HCT116 (cell line): ENCODE measurements around the gene FBLN7. TPM values are rescaled to one million over a fixed set of nuclear protein-coding genes. Genes with fewer than 3 reads are reported as not detected.

Source experiments
- ATAC-seq: fragments of 200-7000 bp; cut with Tn5 transposase; 2 replicates; pipeline ENCODE4 v1.9.1; 2020; ENCODE audit warnings: mild to moderate bottlenecking, moderate library complexity
- BruUV-seq: library from RNA; stranded (reverse); fragments of 400-500 nt; replicated peaks from 2 replicates; lab custom pipeline; 2021; lab: Mats Ljungman, UMichigan
- CTCF ChIA-PET: fragments of 300-600 bp; sonication (Branson Sonifier 250); formaldehyde crosslinking; loops from one replicate; lab custom pipeline; 2021; ENCODE audit warnings: antibody characterized with exemption; lab: Charles Lee
- POLR2A ChIA-PET: fragments of 300-600, 350-600 bp; sonication (Branson Sonifier 250); formaldehyde crosslinking; loops from one replicate; lab custom pipeline; 2021; ENCODE audit warnings: antibody characterized with exemption; lab: Charles Lee
- RAD21 ChIA-PET, 2 experiments: fragments of 300-600 bp; sonication (Branson Sonifier 250); formaldehyde crosslinking; loops; one replicate each; lab custom pipeline; 2023; ENCODE audit warnings: low total read pairs in 2 of 2; ENCODE audit not compliant: uncharacterized antibody in 2 of 2, unreplicated experiment in 2 of 2, low non-redundant PET in 1 of 2; lab: Charles Lee
- DNase-seq: peaks from one replicate; pipeline ENCODE4 v3.0.0-alpha.2; 2010; ENCODE audit warnings: low read depth, low spot score
- H2AFZ ChIP-seq: fragments of 200-600 bp; shearing (Covaris generic), sonication (generic); 2 replicates; pipeline ENCODE4 v1.6.1; 2017; ENCODE audit warnings: low read depth, mixed run types, mixed read lengths, antibody characterized with exemption, low read length; ENCODE audit not compliant: poor library complexity, severe bottlenecking
- H3K27ac ChIP-seq: 2 replicates; pipeline ENCODE4 v1.5.1; 2012; ENCODE audit warnings: low read depth, low read length
- H3K27me3 ChIP-seq: fragments of 200-600 bp; sonication (generic); 2 replicates; pipeline ENCODE4 v1.6.1; 2016; ENCODE audit warnings: mixed run types, low read length, mixed read lengths; ENCODE audit not compliant: insufficient read depth
- H3K36me3 ChIP-seq, 2 experiments: fragments of 200-500 bp in 1 of 2; fragments of 200-600 bp in 1 of 2; sonication (Bioruptor generic) in 1 of 2; sonication (generic) in 1 of 2; 2 replicates each; pipeline versions ENCODE4 v1.5.1 to v1.6.1; 2014 to 2016; ENCODE audit warnings: low read length in 2 of 2, inconsistent platforms in 1 of 2, mixed read lengths in 1 of 2, mixed run types in 1 of 2; ENCODE audit not compliant: insufficient read depth in 2 of 2, control insufficient read depth in 1 of 2
- H3K4me1 ChIP-seq, 2 experiments: fragments of 200-600 bp in 1 of 2; sonication (generic) in 1 of 2; 2 replicates each; pipeline versions ENCODE4 v1.5.1 to v1.6.1; 2012 to 2017; ENCODE audit warnings: low read length in 2 of 2, inconsistent platforms in 1 of 2, mild to moderate bottlenecking in 1 of 2, mixed read lengths in 1 of 2, mixed run types in 1 of 2, moderate library complexity in 1 of 2; ENCODE audit not compliant: insufficient read depth in 2 of 2, control insufficient read depth in 1 of 2
- H3K4me2 ChIP-seq: fragments of 200-600 bp; sonication (generic); 2 replicates; pipeline ENCODE4 v1.6.1; 2017; ENCODE audit warnings: mixed run types, low read length, mixed read lengths
- H3K4me3 ChIP-seq, 2 experiments: fragments of 200-600 bp in 1 of 2; sonication (generic) in 1 of 2; replicated peaks in 1 of 2; 2 replicates each; pipeline ENCODE4 v1.5.1; 2011 to 2016; ENCODE audit warnings: low read length in 2 of 2, control low read depth in 1 of 2, low read depth in 1 of 2, mild to moderate bottlenecking in 1 of 2, mixed read lengths in 1 of 2, mixed run types in 1 of 2
- H3K79me2 ChIP-seq: fragments of 200-600 bp; sonication (generic); 2 replicates; pipeline ENCODE4 v1.6.1; 2017; ENCODE audit warnings: mild to moderate bottlenecking, mixed run types, low read length, moderate library complexity, mixed read lengths; ENCODE audit not compliant: insufficient read depth
- H3K9ac ChIP-seq: fragments of 200-600 bp; sonication (generic); 2 replicates; pipeline ENCODE4 v1.6.1; 2016; ENCODE audit warnings: low read length, mixed read lengths
- H3K9me2 ChIP-seq: fragments of 200-600 bp; sonication (generic), shearing (Covaris generic); 2 replicates; pipeline ENCODE4 v1.6.1; 2017; ENCODE audit warnings: mixed run types, mild to moderate bottlenecking, moderate library complexity; ENCODE audit not compliant: insufficient read depth
- H3K9me3 ChIP-seq, 2 experiments: fragments of 200-500 bp in 1 of 2; fragments of 200-600 bp in 1 of 2; sonication (Bioruptor generic) in 1 of 2; sonication (generic) in 1 of 2; 2 replicates each; pipeline ENCODE4 v1.6.1; 2014 to 2017; ENCODE audit warnings: low read length in 2 of 2, mixed read lengths in 2 of 2, inconsistent platforms in 1 of 2, low read depth in 1 of 2, mild to moderate bottlenecking in 1 of 2, mixed run types in 1 of 2, moderate library complexity in 1 of 2; ENCODE audit not compliant: control insufficient read depth in 1 of 2, insufficient read depth in 1 of 2
- H4K20me1 ChIP-seq: fragments of 200-600 bp; sonication (generic), shearing (Covaris generic); 2 replicates; pipeline ENCODE4 v1.6.1; 2017; ENCODE audit warnings: mixed run types, mild to moderate bottlenecking, moderate library complexity; ENCODE audit not compliant: insufficient read depth
- ATF3 ChIP-seq: IDR thresholded peaks from 2 replicates; pipeline ENCODE4 v1.6.1; 2012
- CBX3 ChIP-seq: IDR thresholded peaks from 2 replicates; pipeline ENCODE4 v1.6.1; 2012; ENCODE audit warnings: low read depth
- CEBPB ChIP-seq: IDR thresholded peaks from 2 replicates; pipeline ENCODE4 v1.6.1; 2012; ENCODE audit warnings: low read depth
- EGR1 ChIP-seq: IDR thresholded peaks from 2 replicates; pipeline ENCODE4 v1.6.1; 2012; ENCODE audit warnings: low read depth
- EZH2 ChIP-seq: fragments of 200-600 bp; sonication (generic); IDR thresholded peaks from 2 replicates; pipeline ENCODE4 v1.6.1; 2017; ENCODE audit warnings: antibody characterized with exemption, mixed run types
- EZH2phosphoT487 ChIP-seq: fragments of 200-600 bp; IDR thresholded peaks from 2 replicates; pipeline ENCODE4 v1.6.1; 2018; ENCODE audit warnings: antibody characterized with exemption, borderline replicate concordance
- JUND ChIP-seq: IDR thresholded peaks from 2 replicates; pipeline ENCODE4 v1.6.1; 2012
- MAX ChIP-seq: IDR thresholded peaks from 2 replicates; pipeline ENCODE4 v1.6.1; 2012
- POLR2A ChIP-seq: IDR thresholded peaks from 2 replicates; pipeline ENCODE4 v1.7.0; 2011; ENCODE audit warnings: borderline replicate concordance; ENCODE audit not compliant: insufficient read depth, insufficient read length; ENCODE audit errors: extremely low read depth
- RAD21 ChIP-seq: IDR thresholded peaks from 2 replicates; pipeline ENCODE4 v1.6.1; 2012; ENCODE audit warnings: low read depth, mild to moderate bottlenecking
- SIN3A ChIP-seq: IDR thresholded peaks from 2 replicates; pipeline ENCODE4 v1.6.1; 2012; ENCODE audit warnings: low read depth
- SRF ChIP-seq: IDR thresholded peaks from 2 replicates; pipeline ENCODE4 v1.6.1; 2012; ENCODE audit warnings: low read depth
- TCF7L2 ChIP-seq: IDR thresholded peaks from 2 replicates; pipeline ENCODE4 v1.7.0; 2011; ENCODE audit warnings: borderline replicate concordance, inconsistent platforms; ENCODE audit not compliant: insufficient read depth, insufficient read length; ENCODE audit errors: extremely low read depth
- YY1 ChIP-seq: IDR thresholded peaks from 2 replicates; pipeline ENCODE4 v1.6.1; 2011; ENCODE audit warnings: low read length, low read depth, moderate library complexity, mild to moderate bottlenecking; ENCODE audit not compliant: insufficient replicate concordance; ENCODE audit errors: extremely low read depth
- ZBTB33 ChIP-seq: IDR thresholded peaks from 2 replicates; pipeline ENCODE4 v1.6.1; 2011; ENCODE audit warnings: mild to moderate bottlenecking, low read length, moderate library complexity; ENCODE audit not compliant: insufficient replicate concordance; ENCODE audit errors: extremely low read depth
- ZFX ChIP-seq: fragments of 450-650 bp; IDR thresholded peaks from 2 replicates; pipeline ENCODE4 v1.6.1; 2017
- ZNF274 ChIP-seq: fragments of 200-500 bp; sonication (Bioruptor generic); IDR thresholded peaks from 2 replicates; pipeline ENCODE4 v1.6.1; 2014; ENCODE audit warnings: mild to moderate bottlenecking, low read depth, low read length, inconsistent platforms
- intact Hi-C: fragments of 100-400 bp; cut with micrococcal nuclease; formaldehyde crosslinking; loops from 2 replicates; pipeline ENCODE4 v1.10.0; 2022
- total RNA-seq: library from RNA; stranded (reverse); gene quantifications from one replicate; pipeline ENCODE4 v1.2.1, GENCODE V29; 2021; ENCODE audit not compliant: unreplicated experiment

Gene FBLN7
- total RNA-seq, 1 experiment from 2014 or later: 0.34 TPM

- Histone ChIP-seq H3K4me1 (no peaks in the 10 kb centered on the region), H3K36me3 (no peaks in the 10 kb centered on the region), H3K79me2 (no peaks in the 10 kb centered on the region), H3K9ac (no peak overlapping the region), H3K27me3 (no peaks in the 10 kb centered on the region), H3K9me2 (no peaks in the 10 kb centered on the region), H2AFZ (no peak overlapping the region), H3K4me2 (no peak overlapping the region), H3K9me3 (no peaks in the 10 kb centered on the region), H4K20me1 (no peaks in the 10 kb centered on the region), H3K4me3 (no peak overlapping the region), H3K27ac (no peak overlapping the region)
- ChIA-PET CTCF (no interaction called here), POLR2A (no interaction called here), RAD21 (no interaction called here)
- DNase-seq: no peak
- TF ChIP-seq TCF7L2: no peak
- 0 out of 2 replicates have a peak, but pooled peaks have one; percentile 18 for TF ChIP-seq CEBPB
- no peak for ATAC-seq
- BruUV-seq: no TSS peak
- intact Hi-C loops: no loop called here
Observed at GRCh38 chr2:112195167-112195766, 57.1 kb downstream of the FBLN7 start.

GRCh38 chr2:112195950-112196349, 57.8 kb downstream of the FBLN7 start:
- POLR2A ChIA-PET: no interaction called here
- RAD21 ChIA-PET: no interaction called here
- H3K4me2 ChIP-seq: no peak overlapping the region
- H3K9ac ChIP-seq: no peak overlapping the region
- no peaks in the 10 kb centered on the region for H3K4me1 ChIP-seq
- ATAC-seq: no peak
- DNase-seq: no peak
- intact Hi-C loops: no loop called here
- no peaks in the 10 kb centered on the region for H3K36me3 ChIP-seq
- H3K4me3 ChIP-seq: no peak overlapping the region
- H4K20me1 ChIP-seq: no peaks in the 10 kb centered on the region
- no peak overlapping the region for H3K27ac ChIP-seq
- TF ChIP-seq EZH2phosphoT487 (no peak), MAX (no peak), CEBPB (no peak), POLR2A (no peak), JUND (no peak), EZH2 (no peak), YY1 (no peak), ZNF274 (no peak), RAD21 (no peak), ZBTB33 (no peak), ATF3 (no peak), CBX3 (no peak), ZFX (no peak), SIN3A (no peak), EGR1 (no peak), SRF (no peak)
- no peaks in the 10 kb centered on the region for H3K9me2 ChIP-seq
- no TSS peak for BruUV-seq
- no peaks in the 10 kb centered on the region for H3K79me2 ChIP-seq
- H3K9me3 ChIP-seq: no peaks in the 10 kb centered on the region
- H3K27me3 ChIP-seq: no peaks in the 10 kb centered on the region
- H2AFZ ChIP-seq: no peak overlapping the region
- CTCF ChIA-PET: no interaction called here
